ENCODE results near the gene HOMER2. TPM values are rescaled to one million over a fixed set of nuclear protein-coding genes. Genes with fewer than 3 reads are reported as not detected.

HOMER2 gene
- total and polyA plus RNA-seq, 9 of the 15 experiments (the other 6 are each of a cell fraction or from before 2014, with no cell fraction given) = 0.13 to 0.47 (median 0.29) TPM; not detected in 1

DNA sequence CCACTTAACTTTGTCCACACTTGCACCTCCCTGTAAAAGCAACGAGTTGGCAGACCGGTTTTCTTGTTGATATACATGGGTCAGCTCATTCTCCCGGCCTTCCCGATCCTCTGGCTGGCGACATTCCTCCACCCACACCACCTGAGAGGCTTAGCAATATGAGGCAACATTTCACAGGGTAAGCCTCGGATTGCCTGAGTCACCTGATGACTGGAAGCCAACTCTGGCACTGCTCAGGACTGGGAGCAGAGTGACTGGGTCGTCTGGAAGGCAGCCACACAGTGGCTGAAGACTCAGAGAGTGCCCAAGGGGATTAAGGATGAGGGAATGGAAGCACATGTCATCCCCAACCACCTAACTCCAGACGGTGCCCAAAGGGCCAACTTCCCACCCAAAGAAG lies 9.8 kb downstream of the HOMER2 start:
- CTCF ChIA-PET (ENCODE audit: low intra/inter-chr PET ratio) = no interaction called here
- Histone ChIP-seq H3K9ac (ENCODE audit: insufficient read depth in 1 of 2, low read depth in 2 of 2, low read length in 2 of 2) (no peak overlapping the region), H3K4me1 (replicated peaks in 1 of 2; ENCODE audit: control insufficient read depth in 2 of 2, insufficient read depth in 2 of 2, low read length in 2 of 2) (no peaks in the 10 kb centered on the region), H3K27ac (ENCODE audit: extremely low read depth, low read depth, low read length) (no peak overlapping the region), H3K9me3 (replicated peaks; ENCODE audit: control insufficient read depth, insufficient read depth, low read depth, low read length) (no peaks in the 10 kb centered on the region), H3K9me1 (ENCODE audit: control insufficient read depth, insufficient read depth, low read length) (no peaks in the 10 kb centered on the region), H3K79me2 (ENCODE audit: control insufficient read depth, insufficient read depth, low read length) (no peaks in the 10 kb centered on the region), H3K36me3 (ENCODE audit: control insufficient read depth, insufficient read depth, low read length) (no peaks in the 10 kb centered on the region), H2AFZ (ENCODE audit: low read depth, low read length) (no peak overlapping the region), H3K4me2 (ENCODE audit: insufficient read depth, low read length) (no peak overlapping the region), H3K4me3 (no peak overlapping the region), H4K20me1 (replicated peaks; ENCODE audit: control insufficient read depth, insufficient read depth, low read length) (no peaks in the 10 kb centered on the region), H3K27me3 (ENCODE audit: control insufficient read depth in 2 of 2, insufficient read depth in 2 of 2, low read length in 2 of 2) (peaks cover 61 to 63% of the 10 kb centered on the region in 2 experiments)
- WGBS (ENCODE audit: insufficient coverage, low coverage, missing lambda C conversion rate) = 1% methylated on average over 8 of the region's 8 CpGs
- ATAC-seq (no peak), DNase-seq (ENCODE audit: extremely low read depth in 1 of 4, low spot score in 3 of 4) (no peak), FAIRE-seq (no peak)
- in situ Hi-C loops (cut with MboI) = no loop called here
- no TSS peak for BruUV-seq (replicated peaks)
- POLR2A ChIA-PET = interaction anchor here (0.8 kb wide), 1 partner anchor 14 kb away, joined by 4 read pairs; no protein-coding TSS in a partner anchor
- TF ChIP-seq TCF3 (CRISPR knock-in tag; IDR thresholded peaks at IDR 0.05) (no peak), ETS2 (tag; IDR thresholded peaks at IDR 0.05; ENCODE audit: borderline replicate concordance, poor library complexity, severe bottlenecking) (no peak), OTX1 (CRISPR knock-in tag; IDR thresholded peaks at IDR 0.05) (no peak), ZFP36 (IDR thresholded peaks at IDR 0.05; ENCODE audit: low read depth, low read length, partially characterized antibody) (no peak), ESRRB (CRISPR knock-in tag; IDR thresholded peaks at IDR 0.05; ENCODE audit: borderline replicate concordance) (no peak), NR1H2 (CRISPR knock-in tag; IDR thresholded peaks at IDR 0.05) (no peak), E2F4 (CRISPR knock-in tag; IDR thresholded peaks at IDR 0.05; ENCODE audit: low read depth) (no peak)
- intact Hi-C loops (cut with micrococcal nuclease) = no loop called here

Measured in K562 (cell line).